CD8-positive, alpha-beta memory T cell (primary cell): ENCODE data around the gene TIPARP. TPM values are rescaled to one million over a fixed set of nuclear protein-coding genes. Genes with fewer than 3 reads are reported as not detected.

Source experiments
- CTCF ChIA-PET: fragments of 350-600 bp; sonication (Branson Sonifier 250); formaldehyde crosslinking; loops from one replicate; lab custom pipeline; 2021; ENCODE audit warnings: antibody characterized with exemption; lab: Charles Lee
- POLR2A ChIA-PET: fragments of 350-600 bp; sonication (Branson Sonifier 250); formaldehyde crosslinking; loops from one replicate; lab custom pipeline; 2021; ENCODE audit warnings: antibody characterized with exemption; lab: Charles Lee
- DNase-seq, 5 donors: peaks; one replicate each; pipeline versions ENCODE4 v3.0.0 to v3.0.0-alpha.2; 2020 to 2022; ENCODE audit warnings: mixed read lengths in 1 of 5
- H3K27ac ChIP-seq: one replicate; pipeline ENCODE4 v1.7.0; 2013; ENCODE audit warnings: low read depth, mild to moderate bottlenecking, low read length, moderate library complexity
- H3K27me3 ChIP-seq: 2 replicates; pipeline ENCODE4 v1.7.0; 2013; ENCODE audit warnings: low read length, mild to moderate bottlenecking; ENCODE audit not compliant: insufficient read depth, poor library complexity, severe bottlenecking
- H3K36me3 ChIP-seq: 2 replicates; pipeline ENCODE4 v1.7.0; 2013; ENCODE audit warnings: mild to moderate bottlenecking, low read length, moderate library complexity; ENCODE audit not compliant: insufficient read depth
- H3K4me1 ChIP-seq: 2 replicates; pipeline ENCODE4 v1.7.0; 2013; ENCODE audit warnings: mild to moderate bottlenecking, low read length, moderate library complexity; ENCODE audit not compliant: insufficient read depth
- H3K4me3 ChIP-seq: 2 replicates; pipeline ENCODE4 v1.7.0; 2013; ENCODE audit warnings: mild to moderate bottlenecking, low read length
- H3K9me3 ChIP-seq: 2 replicates; pipeline ENCODE4 v1.7.0; 2013; ENCODE audit warnings: mild to moderate bottlenecking, low read length
- H3K27ac Mint-ChIP-seq, 8 donors: one replicate each; pipeline ENCODE4 v1.8.0; 2020 to 2021; ENCODE audit warnings: mixed read lengths in 8 of 8, mild to moderate bottlenecking in 6 of 8, inconsistent platforms in 3 of 8, moderate library complexity in 3 of 8
- H3K27me3 Mint-ChIP-seq, 2 donors: one replicate each; pipeline ENCODE4 v1.8.0; 2020 to 2021; ENCODE audit warnings: mixed read lengths in 2 of 2, mild to moderate bottlenecking in 1 of 2, moderate library complexity in 1 of 2
- H3K36me3 Mint-ChIP-seq, 3 donors: one replicate each; pipeline ENCODE4 v1.8.0; 2020 to 2021; ENCODE audit warnings: mixed read lengths in 3 of 3, inconsistent platforms in 1 of 3, mild to moderate bottlenecking in 1 of 3
- H3K4me1 Mint-ChIP-seq, 3 donors: one replicate each; pipeline ENCODE4 v1.8.0; 2020 to 2021; ENCODE audit warnings: mixed read lengths in 3 of 3, inconsistent platforms in 1 of 3, mild to moderate bottlenecking in 1 of 3
- H3K4me3 Mint-ChIP-seq, 7 donors: one replicate each; pipeline ENCODE4 v1.8.0; 2020 to 2021; ENCODE audit warnings: mixed read lengths in 7 of 7, mild to moderate bottlenecking in 6 of 7, moderate library complexity in 4 of 7, inconsistent platforms in 2 of 7
- H3K9me3 Mint-ChIP-seq, 5 donors: one replicate each; pipeline ENCODE4 v1.8.0; 2020 to 2022; ENCODE audit warnings: mixed read lengths in 5 of 5, mild to moderate bottlenecking in 3 of 5, moderate library complexity in 2 of 5, inconsistent platforms in 1 of 5
- polyA plus RNA-seq: library from polyadenylated mRNA; unstranded; fragments of 300-500 nt; fragmentation: Illumina TruSeq; gene quantifications from one replicate; pipeline ENCODE4 v1.2.3, GENCODE V29; 2021
- total RNA-seq, 2 experiments: library from RNA; stranded (reverse); gene quantifications; one replicate each; pipeline ENCODE4 v1.2.3, GENCODE V29; 2021

Gene TIPARP
- total and polyA plus RNA-seq, 3 experiments from 2014 or later = 19.8 to 37.0 (median 36.0) TPM

DNA sequence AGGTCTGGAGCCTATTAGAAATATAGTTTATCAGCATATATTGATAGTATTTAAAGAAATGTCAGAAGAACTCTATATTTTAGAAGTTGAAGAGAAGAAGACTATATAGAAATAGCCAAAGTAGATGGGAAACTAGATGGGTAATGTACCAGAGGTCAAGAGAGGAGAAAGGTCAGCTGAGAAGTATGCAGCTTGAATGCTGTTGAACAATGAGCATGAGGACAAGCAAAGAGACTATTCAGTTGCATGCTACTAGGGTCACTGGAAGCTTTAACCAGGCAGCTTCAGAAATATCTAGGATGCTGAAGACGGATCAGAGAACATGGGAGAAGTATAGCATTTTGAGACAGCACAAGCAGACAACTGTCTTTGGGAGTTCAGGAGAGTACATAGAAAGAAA lies 19.6 kb upstream of the TIPARP start:
- DNase-seq = no peak
- no peak overlapping the region for H3K27ac ChIP-seq
- H3K4me1 Mint-ChIP-seq = no peaks in the 10 kb centered on the region
- peaks cover 0 to 6% of the 10 kb centered on the region in 2 donors for H3K27me3 Mint-ChIP-seq
- POLR2A ChIA-PET = no interaction called here
- H3K9me3 Mint-ChIP-seq = no peaks in the 10 kb centered on the region
- H3K36me3 ChIP-seq = no peaks in the 10 kb centered on the region
- no peak overlapping the region for H3K27ac Mint-ChIP-seq
- CTCF ChIA-PET = interaction anchor here (2.5 kb wide), 1 partner anchor 18 kb away, joined by 6 read pairs; no protein-coding TSS in a partner anchor
- no peak overlapping the region for H3K4me3 Mint-ChIP-seq
- no peaks in the 10 kb centered on the region for H3K4me1 ChIP-seq
- peaks cover 0 to 4% (median 0%) of the 10 kb centered on the region in 3 donors for H3K36me3 Mint-ChIP-seq
- no peaks in the 10 kb centered on the region for H3K9me3 ChIP-seq
- H3K4me3 ChIP-seq = no peak overlapping the region
- H3K27me3 ChIP-seq = no peaks in the 10 kb centered on the region

DNA sequence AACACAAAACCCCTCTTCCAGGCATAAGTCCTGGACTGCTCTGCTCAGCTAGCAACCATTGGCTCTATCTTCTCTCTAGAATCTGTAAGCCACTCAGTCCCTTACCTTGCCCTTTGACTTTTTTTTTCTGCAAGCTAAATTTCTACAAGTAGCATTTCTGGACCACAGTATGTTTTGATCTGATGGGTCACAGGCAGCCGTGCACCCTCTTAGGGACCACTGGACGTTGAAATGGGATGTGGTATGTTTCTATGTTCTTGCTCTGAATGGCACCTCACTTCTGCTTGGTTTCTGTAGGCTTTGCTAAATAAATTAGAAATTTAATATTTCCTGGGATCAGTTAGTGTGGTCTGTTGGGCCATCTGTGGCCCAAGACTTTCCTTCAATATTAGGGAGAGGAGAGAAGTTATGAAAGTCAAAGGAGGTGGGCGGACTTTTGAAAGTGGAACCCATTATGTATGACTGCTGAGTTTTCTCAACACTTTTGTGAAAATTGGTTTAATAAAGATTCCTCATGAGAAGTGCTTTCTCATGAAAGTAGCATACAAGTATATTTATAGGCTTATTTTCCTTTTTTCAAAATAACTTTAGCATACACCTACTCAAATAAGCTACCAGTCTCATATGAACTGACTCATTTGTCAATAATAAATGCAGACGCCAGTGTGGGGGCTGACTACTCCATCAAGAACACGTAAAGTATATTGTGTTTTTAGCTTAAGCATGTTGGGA lies 18.4 kb upstream of the TIPARP start:
- H3K4me1 ChIP-seq = no peaks in the 10 kb centered on the region
- ChIA-PET CTCF (no interaction called here), POLR2A (interaction anchor here (0.5 kb wide), 1 partner anchor 19 kb away, joined by 3 read pairs; no protein-coding TSS in a partner anchor)
- Mint-ChIP-seq H3K4me1 (no peaks in the 10 kb centered on the region), H3K27ac (no peak overlapping the region), H3K4me3 (no peak overlapping the region), H3K9me3 (no peaks in the 10 kb centered on the region), H3K36me3 (peaks cover 0 to 4% (median 0%) of the 10 kb centered on the region in 3 donors), H3K27me3 (peaks cover 0 to 6% of the 10 kb centered on the region in 2 donors)
- no peaks in the 10 kb centered on the region for H3K27me3 ChIP-seq
- no peak overlapping the region for H3K4me3 ChIP-seq
- H3K9me3 ChIP-seq = no peaks in the 10 kb centered on the region
- no peaks in the 10 kb centered on the region for H3K36me3 ChIP-seq
- no peak for DNase-seq
- no peak overlapping the region for H3K27ac ChIP-seq

DNA sequence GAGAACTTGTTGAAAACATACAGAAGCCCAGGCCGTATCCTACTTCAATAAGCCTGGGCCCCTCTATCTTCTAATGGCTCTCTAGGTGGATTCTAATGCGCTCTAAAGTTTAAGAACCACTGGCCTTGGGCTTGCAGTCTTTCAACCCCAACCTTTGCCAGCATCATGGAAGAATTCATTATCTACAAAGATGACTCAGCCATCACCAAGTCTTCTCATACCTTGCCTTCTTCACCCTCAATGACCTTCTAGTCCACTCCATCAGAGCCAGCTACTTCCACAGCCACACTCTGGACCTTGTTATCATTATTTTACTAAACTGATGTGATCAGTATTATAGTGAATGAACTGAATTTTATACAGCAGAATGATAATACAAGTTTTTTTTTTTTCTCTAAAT lies 16.9 kb upstream of the TIPARP start:
- Histone ChIP-seq H3K27ac (no peak overlapping the region), H3K4me3 (no peak overlapping the region)

DNA sequence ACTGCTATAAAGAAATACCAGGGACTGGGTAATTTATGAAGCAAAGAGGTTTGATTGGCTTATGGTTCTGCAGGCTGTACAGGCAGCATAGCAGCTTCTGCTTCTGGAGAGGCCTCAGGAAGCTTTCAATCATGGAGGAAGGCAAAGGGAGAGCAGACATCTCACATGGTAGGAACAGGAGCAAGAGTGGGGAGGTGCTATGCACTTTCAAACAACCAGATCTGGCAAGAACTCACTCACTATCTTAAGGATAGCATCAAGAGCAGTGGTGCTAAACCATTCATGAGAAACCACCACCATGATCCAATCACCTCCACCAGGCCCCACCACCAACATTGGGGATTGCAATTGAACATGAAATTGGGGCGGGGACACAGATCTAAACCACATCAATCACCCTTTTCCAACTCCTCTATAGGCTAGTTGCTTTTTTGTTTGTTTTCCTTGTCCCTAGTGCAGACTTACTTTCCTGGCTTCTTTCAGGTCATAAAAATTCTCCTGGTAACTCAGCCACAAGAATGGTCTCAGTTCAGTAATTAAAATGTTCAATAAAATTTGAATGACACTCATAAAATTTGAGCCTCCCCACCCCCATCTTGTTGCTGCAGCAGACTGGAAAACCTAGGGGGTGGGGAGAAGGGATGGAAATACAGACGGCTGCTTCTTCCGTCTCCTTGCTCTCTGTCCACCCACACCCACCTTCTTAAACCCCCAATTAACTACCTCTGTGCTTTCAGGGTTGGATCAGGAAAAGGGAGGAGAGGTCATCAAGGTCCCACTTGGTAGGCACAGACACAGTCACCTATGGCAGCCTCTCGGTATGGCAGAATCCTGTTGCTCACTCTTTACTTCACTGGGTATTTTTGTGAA lies 16.3 kb upstream of the TIPARP start:
- Mint-ChIP-seq H3K36me3 (peaks cover 0 to 4% (median 0%) of the 10 kb centered on the region in 3 donors), H3K4me3 (no peak overlapping the region), H3K27ac (no peak overlapping the region), H3K9me3 (no peaks in the 10 kb centered on the region), H3K27me3 (peaks cover 0 to 6% of the 10 kb centered on the region in 2 donors), H3K4me1 (peaks cover 3 to 6% (median 4%) of the 10 kb centered on the region in 3 donors)
- POLR2A ChIA-PET = no interaction called here
- H3K27ac ChIP-seq = no peak overlapping the region
- H3K9me3 ChIP-seq = no peaks in the 10 kb centered on the region
- no peaks in the 10 kb centered on the region for H3K4me1 ChIP-seq
- H3K27me3 ChIP-seq = no peaks in the 10 kb centered on the region
- CTCF ChIA-PET = interaction anchor here (1.3 kb wide), 1 partner anchor 15 kb away, joined by 4 read pairs; no protein-coding TSS in a partner anchor
- H3K4me3 ChIP-seq = no peak overlapping the region
- no peak for DNase-seq
- no peaks in the 10 kb centered on the region for H3K36me3 ChIP-seq

More for the DNA sequence above, 16.9 kb upstream of the TIPARP start:
- CTCF ChIA-PET = no interaction called here
- H3K9me3 Mint-ChIP-seq = no peaks in the 10 kb centered on the region
- POLR2A ChIA-PET = no interaction called here
- peaks cover 3 to 5% (median 4%) of the 10 kb centered on the region in 3 donors for H3K4me1 Mint-ChIP-seq
- no peak for DNase-seq
- Histone ChIP-seq H3K27me3 (no peaks in the 10 kb centered on the region), H3K36me3 (no peaks in the 10 kb centered on the region), H3K4me1 (no peaks in the 10 kb centered on the region), H3K9me3 (no peaks in the 10 kb centered on the region)
- peaks cover 0 to 4% (median 0%) of the 10 kb centered on the region in 3 donors for H3K36me3 Mint-ChIP-seq
- no peak overlapping the region for H3K4me3 Mint-ChIP-seq
- H3K27me3 Mint-ChIP-seq = peaks cover 0 to 6% of the 10 kb centered on the region in 2 donors
- no peak overlapping the region for H3K27ac Mint-ChIP-seq

DNA sequence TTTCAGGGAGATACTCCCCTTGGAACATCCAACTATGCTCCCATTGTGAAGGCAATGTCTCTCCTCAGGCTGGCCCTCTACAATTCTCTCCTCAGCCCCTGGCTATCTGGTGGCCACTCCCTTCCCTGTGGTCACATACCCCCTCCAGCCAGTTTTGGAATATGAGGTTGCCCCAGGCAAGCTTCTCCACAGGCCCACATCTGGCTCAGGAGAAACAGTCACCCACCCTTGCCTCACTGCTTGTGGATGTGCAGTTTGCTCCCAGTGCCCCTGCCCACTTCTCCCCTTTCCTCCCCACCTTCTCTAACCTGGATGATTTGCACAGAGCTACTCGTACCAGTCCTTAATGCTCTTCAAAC lies 15.7 kb upstream of the TIPARP start:
- Histone ChIP-seq H3K27ac (no peak overlapping the region), H3K4me1 (no peaks in the 10 kb centered on the region), H3K36me3 (no peaks in the 10 kb centered on the region), H3K9me3 (no peaks in the 10 kb centered on the region), H3K4me3 (no peak overlapping the region), H3K27me3 (no peaks in the 10 kb centered on the region)
- Mint-ChIP-seq H3K27ac (no peak overlapping the region), H3K4me3 (no peak overlapping the region), H3K27me3 (peaks cover 0 to 6% of the 10 kb centered on the region in 2 donors), H3K36me3 (peaks cover 0 to 4% (median 0%) of the 10 kb centered on the region in 3 donors), H3K4me1 (peaks cover 3 to 9% (median 6%) of the 10 kb centered on the region in 3 donors), H3K9me3 (no peaks in the 10 kb centered on the region)
- POLR2A ChIA-PET = no interaction called here
- CTCF ChIA-PET = interaction anchor here (1.3 kb wide), 1 partner anchor 15 kb away, joined by 4 read pairs; no protein-coding TSS in a partner anchor
- DNase-seq = no peak

DNA sequence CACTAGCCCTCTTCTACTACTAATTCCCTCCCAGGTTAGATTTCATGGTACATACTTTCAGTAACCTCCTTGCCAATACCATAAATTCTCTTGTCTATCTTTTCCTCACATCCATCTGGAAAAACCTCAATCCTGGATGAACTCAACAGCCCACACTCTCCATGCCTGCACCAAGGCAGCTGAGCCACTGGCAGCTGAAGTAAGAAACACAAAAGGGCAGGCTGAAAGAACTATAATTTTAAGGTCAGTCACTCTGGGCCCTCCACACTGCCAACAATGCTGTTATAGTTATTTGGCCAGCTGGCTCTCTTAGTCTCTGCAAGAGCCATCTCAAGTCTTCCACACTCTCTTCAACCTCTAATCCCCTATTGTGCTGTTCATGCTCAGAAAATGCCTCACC lies 15.1 kb upstream of the TIPARP start:
- Mint-ChIP-seq H3K9me3 (no peaks in the 10 kb centered on the region), H3K27me3 (peaks cover 0 to 6% of the 10 kb centered on the region in 2 donors), H3K27ac (no peak overlapping the region), H3K4me1 (peaks cover 4 to 14% (median 12%) of the 10 kb centered on the region in 3 donors), H3K4me3 (no peak overlapping the region), H3K36me3 (peaks cover 0 to 4% (median 0%) of the 10 kb centered on the region in 3 donors)
- POLR2A ChIA-PET = no interaction called here
- no peaks in the 10 kb centered on the region for H3K36me3 ChIP-seq
- H3K4me1 ChIP-seq = peaks cover 2% of the 10 kb centered on the region
- DNase-seq = no peak
- H3K27me3 ChIP-seq = no peaks in the 10 kb centered on the region
- no peak overlapping the region for H3K27ac ChIP-seq
- H3K4me3 ChIP-seq = no peak overlapping the region
- CTCF ChIA-PET = interaction anchor here (1.3 kb wide), 1 partner anchor 14 kb away, joined by 4 read pairs; no protein-coding TSS in a partner anchor
- no peaks in the 10 kb centered on the region for H3K9me3 ChIP-seq

DNA sequence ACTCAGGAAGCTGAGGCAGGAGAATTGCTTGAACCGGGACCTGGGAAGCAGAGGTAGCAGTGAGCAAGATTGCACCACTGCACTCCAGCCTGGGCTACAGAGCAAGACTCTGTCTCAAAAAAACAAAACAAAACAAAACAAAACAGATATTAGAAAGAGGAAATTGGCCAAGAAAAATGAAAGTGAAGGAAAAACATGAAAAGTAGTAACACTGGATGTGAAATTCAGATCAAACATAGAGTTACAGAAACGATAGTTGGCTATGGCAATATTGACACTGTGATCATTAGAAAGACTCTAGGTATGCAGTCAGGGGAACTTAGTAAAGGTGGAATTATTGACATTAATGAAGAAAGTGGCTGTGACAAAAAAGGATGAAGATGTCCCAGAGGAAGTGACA lies 13.2 kb upstream of the TIPARP start:
- H3K27ac ChIP-seq = no peak overlapping the region
- no peaks in the 10 kb centered on the region for H3K9me3 ChIP-seq
- ChIA-PET CTCF (interaction anchor here (1.2 to 2.1 kb wide), 2 partner anchors 12 to 14 kb away, joined by 4 to 5 read pairs; no protein-coding TSS in a partner anchor), POLR2A (no interaction called here)
- Mint-ChIP-seq H3K9me3 (no peaks in the 10 kb centered on the region), H3K4me1 (peaks cover 22 to 33% (median 31%) of the 10 kb centered on the region in 3 donors), H3K27ac (no peak overlapping the region), H3K36me3 (peaks cover 0 to 1% (median 0%) of the 10 kb centered on the region in 3 donors), H3K27me3 (peaks cover 0 to 2% of the 10 kb centered on the region in 2 donors), H3K4me3 (no peak overlapping the region)
- H3K4me3 ChIP-seq = no peak overlapping the region
- no peaks in the 10 kb centered on the region for H3K36me3 ChIP-seq
- peaks cover 14% of the 10 kb centered on the region for H3K4me1 ChIP-seq
- DNase-seq = no peak
- H3K27me3 ChIP-seq = no peaks in the 10 kb centered on the region
